Measurements from ENCODE around the gene RNF207. TPM values are rescaled to one million over a fixed set of nuclear protein-coding genes. Genes with fewer than 3 reads are reported as not detected.

Gene RNF207
- total and polyA plus RNA-seq, 2 of the 4 experiments (the other 2 are of a cell fraction) = 2.7 to 17.2 TPM

- H3K36me3 ChIP-seq (ENCODE audit: control insufficient read depth, insufficient read depth, low read length) = peaks cover 24% of the 10 kb centered on the region
- H3K4me1 ChIP-seq (ENCODE audit: control insufficient read depth, insufficient read depth, low read length) = no peaks in the 10 kb centered on the region
- no peak overlapping the region for H3K14ac ChIP-seq (replicated peaks; ENCODE audit: low read depth, low read length)
- H4K91ac ChIP-seq (ENCODE audit: insufficient read depth, low read depth, low read length) = no peak overlapping the region
- no peak overlapping the region for H2AFZ ChIP-seq (replicated peaks; ENCODE audit: low read length, poor library complexity)
- intact Hi-C loops (cut with micrococcal nuclease) (no loop called here), dilution Hi-C loops (cut with HindIII; ENCODE audit: low sequenced_read_pairs, unreplicated experiment) (no loop called here), in situ Hi-C loops (cut with MboI; ENCODE audit: low sequenced_read_pairs) (no loop called here)
- TF ChIP-seq, protein P1, sequence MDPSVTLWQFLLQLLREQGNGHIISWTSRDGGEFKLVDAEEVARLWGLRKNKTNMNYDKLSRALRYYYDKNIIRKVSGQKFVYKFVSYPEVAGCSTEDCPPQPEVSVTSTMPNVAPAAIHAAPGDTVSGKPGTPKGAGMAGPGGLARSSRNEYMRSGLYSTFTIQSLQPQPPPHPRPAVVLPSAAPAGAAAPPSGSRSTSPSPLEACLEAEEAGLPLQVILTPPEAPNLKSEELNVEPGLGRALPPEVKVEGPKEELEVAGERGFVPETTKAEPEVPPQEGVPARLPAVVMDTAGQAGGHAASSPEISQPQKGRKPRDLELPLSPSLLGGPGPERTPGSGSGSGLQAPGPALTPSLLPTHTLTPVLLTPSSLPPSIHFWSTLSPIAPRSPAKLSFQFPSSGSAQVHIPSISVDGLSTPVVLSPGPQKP (IDR thresholded peaks at IDR 0.05; ENCODE audit: borderline replicate concordance, low read depth, low read length) = no peak
- TF ChIP-seq RFX5 (IDR thresholded peaks at IDR 0.05; ENCODE audit: low read depth, low read length) = no peak
- no peak for TF ChIP-seq FOS (IDR thresholded peaks at IDR 0.05; ENCODE audit: low read depth, low read length)
- TF ChIP-seq SMC3 (IDR thresholded peaks at IDR 0.05; ENCODE audit: low read depth, low read length) = no peak
- TF ChIP-seq MAZ (IDR thresholded peaks at IDR 0.05; ENCODE audit: borderline replicate concordance, low read depth, low read length) = no peak
- TF ChIP-seq RAD21 (IDR thresholded peaks at IDR 0.05; ENCODE audit: low read length) = no peak
- TF ChIP-seq MAFK (IDR thresholded peaks at IDR 0.05; ENCODE audit: low read depth, low read length) = no peak
- no peak for TF ChIP-seq NFE2L2 (IDR thresholded peaks at IDR 0.05; ENCODE audit: low read depth, low read length)
- no peak overlapping the region for H2AK9ac ChIP-seq (replicated peaks; ENCODE audit: low read depth, low read length, poor library complexity)
- BruUV-seq (replicated peaks) = no TSS peak
- no peak overlapping the region for H3K4me3 ChIP-seq (ENCODE audit: insufficient read depth, low read depth, low read length)
- H3K4me2 ChIP-seq (ENCODE audit: low read depth, low read length) = no peak overlapping the region
- no peak overlapping the region for H2BK20ac ChIP-seq (ENCODE audit: low read depth, low read length)
- H3K56ac ChIP-seq (ENCODE audit: extremely low read depth, insufficient read depth, low read length) = no peak overlapping the region
- H3K27me3 ChIP-seq (ENCODE audit: control insufficient read depth, insufficient read depth, low read length) = no peaks in the 10 kb centered on the region
- POLR2A ChIA-PET (ENCODE audit: unreplicated experiment) = no interaction called here
- H3K9me3 ChIP-seq (ENCODE audit: control insufficient read depth, insufficient read depth, low read length) = no peaks in the 10 kb centered on the region
- H4K20me1 ChIP-seq (ENCODE audit: insufficient read depth, low read length) = no peaks in the 10 kb centered on the region; the same call in 1 of the 2 replicates
- H3K79me1 ChIP-seq (ENCODE audit: low read depth in 1 of 2, low read length in 2 of 2) = no peaks in the 10 kb centered on the region; a peak in 1 of 4 replicates
- H4K5ac ChIP-seq (ENCODE audit: low read depth, low read length) = no peak overlapping the region
- H3K4ac ChIP-seq (ENCODE audit: low read depth, low read length) = no peak overlapping the region
- CTCF ChIA-PET = no interaction called here
- DNase-seq (peak; percentile 49), ATAC-seq (ENCODE audit: low read depth) (peak; percentile 42; the same call in 1 of the 2 replicates)
- no peak overlapping the region for H2BK15ac ChIP-seq (ENCODE audit: low read depth, low read length)
- H3K9me1 ChIP-seq (ENCODE audit: insufficient read depth, low read length) = no peaks in the 10 kb centered on the region; the same call in 1 of the 2 replicates
- H2BK120ac ChIP-seq (ENCODE audit: low read depth, low read length) = no peak overlapping the region
- no peak overlapping the region for H3K23ac ChIP-seq (ENCODE audit: low read depth, low read length)
- WGBS, 2 experiments (ENCODE audit: extremely low coverage in 2 of 2, insufficient read length in 1 of 2) = 100% methylated on average over 1 of the region's 8 CpGs; no CpG with 5 or more reads in 1 of the 2 experiments
- no peak overlapping the region for H3K9ac ChIP-seq (ENCODE audit: low read depth, low read length)
- H4K8ac ChIP-seq (ENCODE audit: low read depth in 2 of 2, low read length in 2 of 2) = no peak overlapping the region
- H3K18ac ChIP-seq (ENCODE audit: low read depth, low read length) = no peak overlapping the region
- H2AK5ac ChIP-seq (ENCODE audit: low read depth, low read length) = no peak overlapping the region
- H2BK5ac ChIP-seq (ENCODE audit: low read depth, low read length, poor library complexity, severe bottlenecking) = no peak overlapping the region
- no peak overlapping the region for H3K27ac ChIP-seq (ENCODE audit: insufficient read depth, low read length)
Observed at GRCh38 chr1:6220236-6220635, 14.3 kb downstream of the RNF207 start.
